ENCODE results near the gene AZIN2.
A peak's percentile ranks its signal among the peaks of the same experiment; 100 is the strongest.

DNA sequence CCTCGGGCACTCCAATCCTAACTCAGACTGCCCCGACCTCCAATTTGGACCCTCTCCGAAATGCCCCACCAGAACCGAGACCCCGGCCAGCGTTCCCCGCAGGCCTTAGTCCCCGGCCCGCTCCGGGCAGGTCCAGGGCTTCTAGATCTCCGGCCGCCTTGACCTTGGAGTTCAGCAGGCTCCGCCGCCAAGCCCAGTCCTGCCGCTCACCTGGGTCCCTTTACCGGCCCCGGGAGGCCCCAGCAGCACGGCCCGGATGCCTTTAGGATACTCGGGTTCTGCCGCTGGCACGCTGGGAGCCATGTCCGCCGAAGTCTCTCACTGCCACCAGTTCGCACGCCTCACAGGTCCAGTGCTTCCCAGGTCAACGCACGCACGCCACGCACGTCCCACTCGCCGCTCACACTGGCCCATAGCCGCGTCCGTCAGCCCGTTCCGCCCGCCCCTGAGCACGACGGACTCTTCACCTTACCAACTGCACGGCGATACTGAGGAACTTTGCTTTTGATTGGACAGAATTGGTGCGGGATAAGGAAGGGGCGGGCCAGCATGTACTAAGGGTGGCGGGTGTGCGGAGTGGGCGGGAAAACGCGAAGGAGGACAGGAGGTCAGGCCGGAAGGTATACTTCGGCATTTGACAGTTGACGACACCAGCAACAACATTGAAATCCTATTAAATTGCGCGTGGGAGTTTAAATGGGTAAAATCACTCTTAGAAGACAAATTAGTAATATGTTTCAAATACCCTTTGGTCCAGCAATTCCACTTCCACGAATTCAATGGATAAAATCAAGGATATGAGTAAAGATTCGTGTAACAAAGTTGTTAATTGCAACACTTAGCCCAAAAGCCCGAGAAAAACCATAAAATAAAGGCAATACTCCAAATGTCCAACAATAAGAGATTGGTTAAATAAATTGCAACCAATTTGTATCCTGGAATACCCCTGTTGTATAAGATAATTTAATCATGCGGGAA is 44.1 kb upstream of the AZIN2 start, which contains the start of gene AK2:
- TF ChIP-seq POLR2AphosphoS5 (IDR thresholded peaks at IDR 0.05; ENCODE audit: low read depth, low read length) (peak; percentile 67), TAF1 (IDR thresholded peaks at IDR 0.05; ENCODE audit: borderline replicate concordance, low read depth, low read length) (no peak), POLR2A (IDR thresholded peaks at IDR 0.05; ENCODE audit: low read depth, low read length) (peak; percentile 76)
